ENCODE results near the gene GUCA2B.

The GUCA2B gene

GRCh38 chr1:42183210-42183956 lies 30.2 kb downstream of the GUCA2B start:
- 86 to 87% methylated on average over 2 to 3 of the region's 7 CpGs for WGBS, 2 experiments
- H3K4me1 ChIP-seq (ENCODE audit: control insufficient read depth, insufficient read depth, low read length), result no peaks in the 10 kb centered on the region
- H3K27ac ChIP-seq (ENCODE audit: insufficient read depth, low read depth, low read length, poor library complexity, severe bottlenecking), result no peak overlapping the region
- no peaks in the 10 kb centered on the region for H3K9me3 ChIP-seq (ENCODE audit: control insufficient read depth, low read length)
- H3K4me3 ChIP-seq (ENCODE audit: insufficient read depth, low read depth, low read length), result no peak overlapping the region
- H3K36me3 ChIP-seq (ENCODE audit: control insufficient read depth, insufficient read depth, low read length), result peaks cover 11% of the 10 kb centered on the region
- H3K27me3 ChIP-seq (ENCODE audit: control insufficient read depth, insufficient read depth, low read length, poor library complexity, severe bottlenecking), result no peaks in the 10 kb centered on the region

- 91 to 98% methylated on average over 5 of the region's 6 CpGs for WGBS, 2 experiments
- H3K36me3 ChIP-seq (ENCODE audit: control insufficient read depth, insufficient read depth, low read length), result peaks cover 11% of the 10 kb centered on the region
Observed at GRCh38 chr1:42183957-42184268, 30.7 kb downstream of the GUCA2B start.

GRCh38 chr1:42184616-42185015 lies 31.4 kb downstream of the GUCA2B start:
- peaks cover 6% of the 10 kb centered on the region for H3K36me3 ChIP-seq (ENCODE audit: control insufficient read depth, insufficient read depth, low read length)

More at GRCh38 chr1:42183957-42184268, 30.7 kb downstream of the GUCA2B start:
- Histone ChIP-seq H3K27ac (ENCODE audit: insufficient read depth, low read depth, low read length, poor library complexity, severe bottlenecking) (no peak overlapping the region), H3K4me1 (ENCODE audit: control insufficient read depth, insufficient read depth, low read length) (no peaks in the 10 kb centered on the region), H3K9me3 (ENCODE audit: control insufficient read depth, low read length) (no peaks in the 10 kb centered on the region), H3K27me3 (ENCODE audit: control insufficient read depth, insufficient read depth, low read length, poor library complexity, severe bottlenecking) (no peaks in the 10 kb centered on the region), H3K4me3 (ENCODE audit: insufficient read depth, low read depth, low read length) (no peak overlapping the region)

GRCh38 chr1:42186152-42186551 lies 32.9 kb downstream of the GUCA2B start:
- H3K27me3 ChIP-seq (ENCODE audit: control insufficient read depth, insufficient read depth, low read length, poor library complexity, severe bottlenecking), result no peaks in the 10 kb centered on the region
- no peak overlapping the region for H3K4me3 ChIP-seq (ENCODE audit: insufficient read depth, low read depth, low read length)
- H3K36me3 ChIP-seq (ENCODE audit: control insufficient read depth, insufficient read depth, low read length), result peaks cover 2% of the 10 kb centered on the region
- no peaks in the 10 kb centered on the region for H3K9me3 ChIP-seq (ENCODE audit: control insufficient read depth, low read length)
- no peaks in the 10 kb centered on the region for H3K4me1 ChIP-seq (ENCODE audit: control insufficient read depth, insufficient read depth, low read length)
- H3K27ac ChIP-seq (ENCODE audit: insufficient read depth, low read depth, low read length, poor library complexity, severe bottlenecking), result no peak overlapping the region
- 96 to 99% methylated on average over 3 of the region's 3 CpGs for WGBS, 2 experiments

More at GRCh38 chr1:42184616-42185015, 31.4 kb downstream of the GUCA2B start:
- Histone ChIP-seq H3K27me3 (ENCODE audit: control insufficient read depth, insufficient read depth, low read length, poor library complexity, severe bottlenecking) (no peaks in the 10 kb centered on the region), H3K9me3 (ENCODE audit: control insufficient read depth, low read length) (no peaks in the 10 kb centered on the region), H3K27ac (ENCODE audit: insufficient read depth, low read depth, low read length, poor library complexity, severe bottlenecking) (no peak overlapping the region), H3K4me1 (ENCODE audit: control insufficient read depth, insufficient read depth, low read length) (no peaks in the 10 kb centered on the region), H3K4me3 (ENCODE audit: insufficient read depth, low read depth, low read length) (no peak overlapping the region)
- WGBS, 2 experiments, result 89 to 94% methylated on average over 3 of the region's 3 CpGs

GRCh38 chr1:42189931-42190853 lies 37.0 kb downstream of the GUCA2B start:
- H3K27me3 ChIP-seq (ENCODE audit: control insufficient read depth, insufficient read depth, low read length, poor library complexity, severe bottlenecking), result no peaks in the 10 kb centered on the region
- H3K9me3 ChIP-seq (ENCODE audit: control insufficient read depth, low read length), result no peaks in the 10 kb centered on the region
- H3K36me3 ChIP-seq (ENCODE audit: control insufficient read depth, insufficient read depth, low read length), result peaks cover 4% of the 10 kb centered on the region
- H3K4me3 ChIP-seq (ENCODE audit: insufficient read depth, low read depth, low read length), result no peak overlapping the region
- H3K4me1 ChIP-seq (ENCODE audit: control insufficient read depth, insufficient read depth, low read length), result no peaks in the 10 kb centered on the region
- 95% methylated on average over 4 to 6 of the region's 6 CpGs for WGBS, 2 experiments
- H3K27ac ChIP-seq (ENCODE audit: insufficient read depth, low read depth, low read length, poor library complexity, severe bottlenecking), result no peak overlapping the region

GRCh38 chr1:42191319-42191718 lies 38.1 kb downstream of the GUCA2B start:
- H3K27me3 ChIP-seq (ENCODE audit: control insufficient read depth, insufficient read depth, low read length, poor library complexity, severe bottlenecking), result no peaks in the 10 kb centered on the region
- no peak overlapping the region for H3K4me3 ChIP-seq (ENCODE audit: insufficient read depth, low read depth, low read length)
- H3K9me3 ChIP-seq (ENCODE audit: control insufficient read depth, low read length), result no peaks in the 10 kb centered on the region
- H3K4me1 ChIP-seq (ENCODE audit: control insufficient read depth, insufficient read depth, low read length), result no peaks in the 10 kb centered on the region
- H3K27ac ChIP-seq (ENCODE audit: insufficient read depth, low read depth, low read length, poor library complexity, severe bottlenecking), result no peak overlapping the region
- peaks cover 4% of the 10 kb centered on the region for H3K36me3 ChIP-seq (ENCODE audit: control insufficient read depth, insufficient read depth, low read length)
- WGBS, 2 experiments, result 94 to 98% methylated on average over 8 of the region's 8 CpGs

GRCh38 chr1:42192106-42192505 lies 38.9 kb downstream of the GUCA2B start:
- no peaks in the 10 kb centered on the region for H3K9me3 ChIP-seq (ENCODE audit: control insufficient read depth, low read length)
- H3K27me3 ChIP-seq (ENCODE audit: control insufficient read depth, insufficient read depth, low read length, poor library complexity, severe bottlenecking), result no peaks in the 10 kb centered on the region
- H3K27ac ChIP-seq (ENCODE audit: insufficient read depth, low read depth, low read length, poor library complexity, severe bottlenecking), result no peak overlapping the region
- H3K4me3 ChIP-seq (ENCODE audit: insufficient read depth, low read depth, low read length), result no peak overlapping the region
- H3K36me3 ChIP-seq (ENCODE audit: control insufficient read depth, insufficient read depth, low read length), result peaks cover 4% of the 10 kb centered on the region
- WGBS, 2 experiments, result 96 to 98% methylated on average over 4 of the region's 4 CpGs
- H3K4me1 ChIP-seq (ENCODE audit: control insufficient read depth, insufficient read depth, low read length), result no peaks in the 10 kb centered on the region

GRCh38 chr1:42195841-42196240 lies 42.6 kb downstream of the GUCA2B start:
- no peaks in the 10 kb centered on the region for H3K27me3 ChIP-seq (ENCODE audit: control insufficient read depth, insufficient read depth, low read length, poor library complexity, severe bottlenecking)
- WGBS, 2 experiments, result 96 to 97% methylated on average over 3 of the region's 3 CpGs
- no peak overlapping the region for H3K27ac ChIP-seq (ENCODE audit: insufficient read depth, low read depth, low read length, poor library complexity, severe bottlenecking)
- no peaks in the 10 kb centered on the region for H3K9me3 ChIP-seq (ENCODE audit: control insufficient read depth, low read length)
- no peaks in the 10 kb centered on the region for H3K4me1 ChIP-seq (ENCODE audit: control insufficient read depth, insufficient read depth, low read length)
- H3K36me3 ChIP-seq (ENCODE audit: control insufficient read depth, insufficient read depth, low read length), result peaks cover 8% of the 10 kb centered on the region
- no peak overlapping the region for H3K4me3 ChIP-seq (ENCODE audit: insufficient read depth, low read depth, low read length)

GRCh38 chr1:42198251-42198650 lies 45.0 kb downstream of the GUCA2B start:
- no peaks in the 10 kb centered on the region for H3K4me1 ChIP-seq (ENCODE audit: control insufficient read depth, insufficient read depth, low read length)
- peaks cover 4% of the 10 kb centered on the region for H3K36me3 ChIP-seq (ENCODE audit: control insufficient read depth, insufficient read depth, low read length)
- H3K27me3 ChIP-seq (ENCODE audit: control insufficient read depth, insufficient read depth, low read length, poor library complexity, severe bottlenecking), result no peaks in the 10 kb centered on the region
- no peak overlapping the region for H3K4me3 ChIP-seq (ENCODE audit: insufficient read depth, low read depth, low read length)
- 97 to 98% methylated on average over 5 of the region's 5 CpGs for WGBS, 2 experiments
- no peaks in the 10 kb centered on the region for H3K9me3 ChIP-seq (ENCODE audit: control insufficient read depth, low read length)
- no peak overlapping the region for H3K27ac ChIP-seq (ENCODE audit: insufficient read depth, low read depth, low read length, poor library complexity, severe bottlenecking)

- Histone ChIP-seq H3K9me3 (ENCODE audit: control insufficient read depth, low read length) (no peaks in the 10 kb centered on the region), H3K36me3 (ENCODE audit: control insufficient read depth, insufficient read depth, low read length) (peaks cover 4% of the 10 kb centered on the region), H3K27me3 (ENCODE audit: control insufficient read depth, insufficient read depth, low read length, poor library complexity, severe bottlenecking) (no peaks in the 10 kb centered on the region), H3K4me1 (ENCODE audit: control insufficient read depth, insufficient read depth, low read length) (no peaks in the 10 kb centered on the region), H3K4me3 (ENCODE audit: insufficient read depth, low read depth, low read length) (no peak overlapping the region), H3K27ac (ENCODE audit: insufficient read depth, low read depth, low read length, poor library complexity, severe bottlenecking) (no peak overlapping the region)
Observed at GRCh38 chr1:42201986-42202385, 48.8 kb downstream of the GUCA2B start.
